ENCODE data around the gene PLEKHG3.

Gene PLEKHG3

DNA sequence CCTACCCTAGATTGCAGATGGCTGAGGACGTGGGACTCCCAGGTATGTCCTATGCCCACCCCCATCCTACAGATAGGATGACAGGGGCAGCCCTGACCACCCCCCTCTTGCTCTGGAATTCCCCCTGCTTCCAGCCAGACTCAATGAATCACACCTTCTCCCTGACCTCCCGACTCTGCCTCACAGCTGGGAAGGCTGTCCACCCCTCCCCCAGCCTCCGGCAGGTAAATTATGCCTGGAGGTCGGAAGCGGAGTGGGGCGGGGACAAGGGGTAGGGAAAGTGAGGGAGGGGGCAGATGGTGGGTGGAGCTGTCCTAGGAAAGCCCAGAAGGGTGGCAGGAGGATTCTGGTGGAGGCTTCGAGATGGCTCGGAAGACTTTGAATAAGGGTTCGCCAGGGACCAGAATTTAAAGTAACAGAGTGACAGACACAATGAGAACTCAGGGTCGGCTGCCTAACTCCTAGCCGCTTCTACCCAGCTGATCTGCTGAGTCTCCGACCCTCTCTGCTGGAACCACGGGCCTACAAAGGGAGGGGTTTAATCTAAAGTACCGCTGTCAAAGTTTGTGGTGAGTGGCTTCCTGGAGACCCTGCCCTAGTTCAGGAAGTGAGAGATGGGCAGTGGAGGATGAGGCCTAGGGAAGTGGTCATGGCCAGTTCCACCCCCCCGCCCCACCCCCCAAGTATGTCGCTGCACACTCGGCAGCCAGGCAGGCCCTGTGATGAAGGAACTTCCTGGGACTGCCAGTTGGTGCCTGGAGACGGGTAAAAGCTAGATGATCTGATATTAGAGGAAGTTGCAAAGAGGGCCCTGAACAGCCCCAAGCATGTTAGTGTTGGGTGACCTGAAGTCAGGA lies 4.2 kb downstream of the PLEKHG3 start:
- DNase-seq, result peak; percentile 46 to 87

GRCh38 chr14:64709126-64709525 lies 4.9 kb downstream of the PLEKHG3 start:
- DNase-seq, result no peak

- no peak for DNase-seq
These were observed 6.8 kb downstream of the PLEKHG3 start for GRCh38 chr14:64711039-64711438.

- DNase-seq, result no peak
These were observed 9.5 kb downstream of the PLEKHG3 start for GRCh38 chr14:64713677-64714076.

DNA sequence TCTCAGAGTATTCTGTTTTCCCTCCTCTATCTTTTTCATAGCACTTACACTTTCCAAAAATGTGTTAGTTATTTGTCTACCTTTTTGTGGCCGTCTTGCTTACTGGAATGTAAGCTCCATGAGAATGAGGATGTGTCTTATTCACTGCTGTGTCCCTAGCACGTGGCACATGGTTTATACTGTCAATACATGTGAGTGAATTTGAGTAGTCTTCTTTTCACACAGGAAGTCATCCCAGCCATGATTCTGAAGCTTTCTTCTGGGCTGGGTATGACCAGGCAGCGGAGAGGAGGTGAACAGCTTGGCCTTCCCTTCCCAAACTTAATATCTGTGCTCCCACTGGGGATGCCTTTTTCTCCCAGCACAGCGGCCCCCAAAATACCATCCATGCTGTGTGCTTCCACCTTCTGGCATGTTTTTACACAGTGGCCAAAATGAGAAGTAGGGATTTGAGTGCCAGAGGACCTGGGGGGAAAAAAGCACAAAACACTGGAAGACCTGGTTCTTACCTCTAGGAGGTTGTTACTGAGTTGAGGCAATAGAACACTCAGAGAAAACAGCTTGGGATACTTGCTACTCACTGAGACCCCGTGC lies 10.3 kb downstream of the PLEKHG3 start:
- no peak for DNase-seq

GRCh38 chr14:64715146-64715627 lies 11.0 kb downstream of the PLEKHG3 start:
- peak; percentile 34 to 39 for DNase-seq

GRCh38 chr14:64715628-64716412 lies 11.6 kb downstream of the PLEKHG3 start:
- DNase-seq, result peak in 1 of 2 experiments; percentile 59

GRCh38 chr14:64717870-64718269 lies 13.6 kb downstream of the PLEKHG3 start:
- no peak for DNase-seq

GRCh38 chr14:64718762-64719161 lies 14.5 kb downstream of the PLEKHG3 start:
- DNase-seq, result no peak

- DNase-seq, result no peak
These were observed 15.4 kb downstream of the PLEKHG3 start for GRCh38 chr14:64719601-64720000.

DNA sequence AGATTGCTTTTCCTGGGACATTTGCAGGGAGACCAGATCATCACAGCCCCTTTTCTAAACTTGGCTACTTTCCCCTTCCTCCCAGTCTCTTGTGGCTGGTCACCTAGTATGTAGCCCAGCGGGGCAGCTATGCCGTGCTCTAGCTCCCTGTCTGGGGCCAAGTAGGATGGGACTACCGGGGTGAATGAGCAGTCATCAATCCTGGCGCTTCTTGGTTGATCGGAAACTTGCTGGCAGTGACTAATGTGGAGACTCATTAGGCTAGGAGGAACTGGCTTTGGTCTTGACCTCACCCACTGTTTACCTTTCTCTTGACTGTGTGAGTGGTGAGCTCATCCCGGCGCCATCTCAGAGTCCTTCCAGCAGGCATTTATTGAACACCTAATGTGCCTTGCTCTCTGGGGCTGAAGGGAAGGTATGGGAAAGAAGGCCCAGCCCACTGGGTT lies 15.9 kb downstream of the PLEKHG3 start:
- no peak for DNase-seq

DNA sequence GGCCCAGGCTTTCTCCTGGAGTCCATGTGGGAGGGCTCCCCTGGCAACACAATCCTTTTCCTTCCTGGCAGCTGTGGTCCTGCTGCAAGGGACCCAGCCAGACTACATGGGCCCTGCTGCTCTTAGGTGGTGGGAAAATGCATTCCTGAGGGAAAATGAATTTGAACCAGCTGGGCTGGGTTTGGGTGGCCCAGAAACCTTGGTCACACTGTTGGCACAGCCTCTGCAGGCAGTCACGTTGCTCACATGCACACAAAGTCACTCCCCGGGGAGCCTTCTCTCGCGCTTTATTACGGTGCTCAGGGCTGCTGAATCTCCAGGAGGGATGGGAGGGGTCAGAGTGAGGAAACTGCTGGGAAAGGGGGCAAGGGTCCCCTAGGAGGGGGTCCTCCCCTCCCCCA lies 17.2 kb downstream of the PLEKHG3 start:
- DNase-seq, result peak in 1 of 2 experiments; percentile 24

DNA sequence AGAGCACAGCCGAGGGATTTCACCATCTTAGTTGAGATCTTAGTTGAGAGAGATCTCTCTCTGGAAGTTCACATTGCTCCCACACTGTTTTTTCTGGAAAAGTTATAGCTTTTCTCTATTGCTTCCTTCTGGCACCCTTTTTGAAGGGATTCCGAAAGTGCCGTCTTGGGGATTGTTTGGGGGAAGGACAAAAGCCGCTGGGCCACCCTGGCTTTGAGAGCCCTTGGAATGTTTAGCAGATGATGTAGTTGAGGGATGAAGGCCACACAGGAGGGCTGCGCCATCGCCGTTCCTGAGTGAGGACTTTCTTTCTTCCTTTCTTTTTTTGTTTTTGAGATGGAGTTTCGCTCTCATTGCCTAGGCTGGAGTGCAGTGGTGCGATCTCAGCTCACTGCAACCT lies 17.7 kb downstream of the PLEKHG3 start:
- no peak for DNase-seq

GRCh38 chr14:64722842-64723447 lies 18.7 kb downstream of the PLEKHG3 start:
- no peak for DNase-seq

- no peak for DNase-seq
These were observed 19.7 kb downstream of the PLEKHG3 start for GRCh38 chr14:64723691-64724577.

GRCh38 chr14:64724578-64724930 lies 20.3 kb downstream of the PLEKHG3 start:
- no peak for DNase-seq

DNA sequence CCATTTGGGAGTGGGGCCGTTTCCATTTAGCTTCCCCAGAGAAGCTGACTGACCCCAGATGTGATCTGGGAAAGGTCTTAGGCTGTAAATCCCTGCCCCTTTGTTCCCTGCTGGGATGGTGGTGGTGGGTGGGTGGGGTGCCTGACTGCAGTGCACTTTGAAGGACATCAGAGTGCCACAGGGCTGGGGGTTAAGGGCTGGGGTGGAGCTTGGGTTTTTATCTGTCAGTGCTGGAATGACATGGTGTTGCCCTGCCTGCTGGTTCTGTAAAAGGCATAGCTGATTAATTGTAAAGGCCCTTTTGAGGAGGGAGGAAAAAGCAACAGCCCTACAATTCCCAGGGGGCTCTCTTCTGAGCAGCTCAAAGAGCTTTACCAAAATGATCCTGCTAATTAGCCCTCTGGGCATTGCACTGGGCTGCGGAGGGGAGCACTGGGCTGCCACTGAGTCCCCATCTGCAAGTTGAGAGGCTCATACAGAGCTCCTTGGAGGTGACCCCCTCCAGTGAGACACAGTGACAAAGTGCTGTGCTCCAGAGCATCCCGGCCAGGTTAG lies 21.1 kb downstream of the PLEKHG3 start:
- DNase-seq, result peak; percentile 15 to 49

GRCh38 chr14:64725879-64726584 lies 21.8 kb downstream of the PLEKHG3 start:
- peak in 1 of 2 experiments; percentile 22 for DNase-seq

DNA sequence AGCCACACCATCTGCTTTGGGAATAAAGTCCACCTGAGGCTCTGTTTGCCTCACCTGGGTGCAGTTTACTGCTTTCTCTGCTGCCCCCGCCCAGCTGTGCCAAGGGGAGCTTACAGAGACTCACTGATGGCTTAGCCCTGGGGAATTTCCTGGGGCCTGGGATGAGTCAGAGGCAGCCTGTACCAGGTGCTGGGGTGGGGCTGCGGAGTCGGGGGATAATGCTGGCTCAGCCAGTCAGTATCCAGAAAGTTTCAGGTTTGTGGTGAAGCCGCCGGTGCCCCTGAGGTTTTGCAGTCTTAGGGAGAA lies 22.3 kb downstream of the PLEKHG3 start:
- DNase-seq, result peak; percentile 68 to 93

- DNase-seq, result no peak
These were observed 23.4 kb downstream of the PLEKHG3 start for GRCh38 chr14:64727551-64728071.

GRCh38 chr14:64728106-64728505 lies 23.9 kb downstream of the PLEKHG3 start:
- DNase-seq, result no peak

All from NCI-H526 (cell line).